Tibial nerve (tissue), 3 donors: ENCODE measurements around the gene ARSB.

ENCODE experiments used
- POLR2A ChIP-seq, 2 donors: fragments of 450-650 bp; IDR thresholded peaks; one replicate each; pipeline ENCODE4 v1.6.1; 2017; ENCODE audit warnings: antibody characterized with exemption in 2 of 2, mild to moderate bottlenecking in 2 of 2, moderate library complexity in 2 of 2
- TF ChIP-seq, protein P1 (sequence below), 5 experiments: fragments of 200-600 bp in 3 of 5; fragments of 450-650 bp in 2 of 5; sonication (generic) in 3 of 5; IDR thresholded peaks; one replicate each; pipeline ENCODE4 v1.5.1; 2016 to 2019; ENCODE audit warnings: antibody characterized with exemption in 5 of 5, mild to moderate bottlenecking in 3 of 5, moderate library complexity in 2 of 5

DNA sequence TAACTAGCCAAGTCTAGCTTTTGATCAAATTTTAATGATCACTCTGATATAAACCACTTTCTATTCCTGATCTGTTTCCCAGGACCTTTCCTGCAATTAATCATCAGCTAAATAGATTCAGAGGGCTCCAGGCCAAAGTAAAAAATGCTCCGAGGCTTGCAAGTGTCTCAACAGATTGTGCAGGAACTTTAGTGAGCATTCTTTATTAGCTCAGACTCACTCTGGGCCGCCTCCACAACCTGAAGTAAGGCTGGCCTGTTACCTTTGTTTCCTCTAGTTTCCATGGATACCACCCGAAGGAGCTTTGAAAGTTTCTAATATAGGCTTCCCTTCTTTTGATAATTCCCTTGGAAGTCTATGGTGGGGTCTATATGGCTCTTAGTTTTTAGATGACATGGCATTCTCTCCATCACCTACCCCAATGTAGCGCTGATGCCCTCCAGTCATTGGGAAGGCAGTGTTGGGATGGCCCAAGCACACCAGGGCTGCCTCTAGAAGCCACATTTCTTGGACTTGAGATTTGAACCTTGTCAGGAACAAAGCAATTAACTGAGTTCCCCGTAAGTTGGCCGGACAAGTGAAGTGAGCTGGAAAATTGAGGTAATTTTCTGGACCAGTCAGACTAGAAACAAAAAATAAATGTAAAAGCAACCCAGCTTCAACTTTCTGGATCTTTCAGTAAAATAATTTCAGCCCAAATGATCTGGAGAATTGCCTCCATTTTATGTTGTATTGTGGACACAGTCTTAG lies 238.9 kb downstream of the ARSB start:
- TF ChIP-seq, protein P1, sequence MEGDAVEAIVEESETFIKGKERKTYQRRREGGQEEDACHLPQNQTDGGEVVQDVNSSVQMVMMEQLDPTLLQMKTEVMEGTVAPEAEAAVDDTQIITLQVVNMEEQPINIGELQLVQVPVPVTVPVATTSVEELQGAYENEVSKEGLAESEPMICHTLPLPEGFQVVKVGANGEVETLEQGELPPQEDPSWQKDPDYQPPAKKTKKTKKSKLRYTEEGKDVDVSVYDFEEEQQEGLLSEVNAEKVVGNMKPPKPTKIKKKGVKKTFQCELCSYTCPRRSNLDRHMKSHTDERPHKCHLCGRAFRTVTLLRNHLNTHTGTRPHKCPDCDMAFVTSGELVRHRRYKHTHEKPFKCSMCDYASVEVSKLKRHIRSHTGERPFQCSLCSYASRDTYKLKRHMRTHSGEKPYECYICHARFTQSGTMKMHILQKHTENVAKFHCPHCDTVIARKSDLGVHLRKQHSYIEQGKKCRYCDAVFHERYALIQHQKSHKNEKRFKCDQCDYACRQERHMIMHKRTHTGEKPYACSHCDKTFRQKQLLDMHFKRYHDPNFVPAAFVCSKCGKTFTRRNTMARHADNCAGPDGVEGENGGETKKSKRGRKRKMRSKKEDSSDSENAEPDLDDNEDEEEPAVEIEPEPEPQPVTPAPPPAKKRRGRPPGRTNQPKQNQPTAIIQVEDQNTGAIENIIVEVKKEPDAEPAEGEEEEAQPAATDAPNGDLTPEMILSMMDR (IDR thresholded peaks at IDR 0.05), result no peak
- no peak for TF ChIP-seq POLR2A (IDR thresholded peaks at IDR 0.05)
